MV-4-11 (cell line): Measurements from ENCODE around the gene CES4A.
"Not testable (repeated sequence)": the region's sequence is repeated elsewhere in the genome, so short reads cannot be mapped to it uniquely, and the experiment has no call there.

ENCODE experiments used
- DNase-seq: peaks from one replicate; lab custom pipeline; 2025; lab: John Stamatoyannopoulos, UW

CES4A gene

GRCh38 chr16:66991545-66992077 is 3.2 kb downstream of the CES4A start:
- no peak for DNase-seq

- DNase-seq = not testable (repeated sequence)
These were observed 5.2 kb downstream of the CES4A start for GRCh38 chr16:66993558-66993957.

DNA sequence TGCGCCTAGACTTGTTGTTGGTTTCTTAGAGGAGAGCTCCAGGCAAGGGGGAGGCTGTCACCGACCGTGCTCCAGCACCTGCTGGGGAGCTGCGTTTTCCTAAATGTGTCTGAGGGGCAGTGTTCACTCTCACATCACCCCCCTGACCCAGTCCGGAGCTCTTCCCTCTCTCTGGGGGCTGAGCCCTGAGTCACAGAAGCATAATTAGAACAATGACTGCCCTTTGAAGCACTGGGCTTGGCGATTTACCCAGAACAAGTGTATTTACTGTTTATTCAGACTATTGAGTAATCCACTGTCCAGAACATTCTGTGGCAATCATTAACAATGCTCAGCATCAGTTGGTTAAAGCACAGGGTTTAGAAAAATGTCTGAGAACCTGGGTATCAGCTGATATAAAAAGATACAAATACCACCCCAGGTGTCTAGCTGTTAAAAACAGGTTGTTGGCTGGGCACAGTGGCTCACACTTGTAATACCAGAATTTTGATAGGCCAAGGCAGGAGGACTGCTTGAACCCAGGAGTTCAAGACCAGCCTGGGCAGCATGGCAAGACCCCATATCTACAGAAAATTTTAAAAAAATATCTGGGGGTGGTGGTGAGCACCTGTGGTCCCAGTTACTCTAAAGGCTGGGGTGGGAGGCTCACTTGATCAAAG is 8.1 kb downstream of the CES4A start:
- DNase-seq = no peak

- DNase-seq = no peak
These were observed 8.6 kb downstream of the CES4A start for GRCh38 chr16:66996983-66997358.

DNA sequence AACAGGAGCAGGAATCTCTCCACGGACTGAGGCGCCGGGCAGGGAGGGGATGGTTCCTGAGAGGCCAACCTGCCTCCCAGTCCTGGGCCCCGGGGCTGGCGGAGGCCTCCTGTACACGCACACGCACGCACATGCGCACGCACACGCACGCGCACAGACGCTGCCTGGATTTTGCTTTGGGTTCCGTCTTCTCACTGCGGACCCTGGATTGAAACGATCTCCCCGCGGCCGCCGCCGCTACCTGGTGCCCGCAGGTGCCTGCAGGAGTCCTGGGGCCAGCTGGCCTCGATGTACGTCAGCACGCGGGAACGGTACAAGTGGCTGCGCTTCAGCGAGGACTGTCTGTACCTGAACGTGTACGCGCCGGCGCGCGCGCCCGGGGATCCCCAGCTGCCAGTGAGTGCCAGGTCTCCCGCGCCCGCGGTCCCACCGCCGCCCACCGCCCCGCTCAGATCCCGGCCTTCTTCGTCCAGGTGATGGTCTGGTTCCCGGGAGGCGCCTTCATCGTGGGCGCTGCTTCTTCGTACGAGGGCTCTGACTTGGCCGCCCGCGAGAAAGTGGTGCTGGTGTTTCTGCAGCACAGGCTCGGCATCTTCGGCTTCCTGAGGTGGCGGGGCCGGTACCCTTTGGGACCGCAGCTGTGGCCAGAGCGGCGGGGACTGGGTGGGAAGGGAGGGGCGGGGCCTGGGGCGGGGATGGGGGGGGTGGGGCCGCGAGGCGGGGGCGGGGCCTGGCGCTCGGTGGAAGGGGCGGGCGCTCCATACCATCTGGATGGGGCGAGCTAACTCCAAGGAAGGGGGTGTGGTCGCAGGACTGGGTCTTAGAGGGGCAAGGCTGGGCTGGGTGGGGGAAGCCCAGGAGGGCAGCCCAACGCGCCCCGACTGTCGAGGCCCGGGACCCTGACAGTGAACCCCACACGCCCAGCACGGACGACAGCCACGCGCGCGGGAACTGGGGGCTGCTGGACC is 12.3 kb downstream of the CES4A start:
- DNase-seq = no peak

GRCh38 chr16:67001726-67002125 is 13.3 kb downstream of the CES4A start:
- DNase-seq = no peak

GRCh38 chr16:67006930-67007658 is 18.7 kb downstream of the CES4A start:
- DNase-seq = peak; percentile 72

DNA sequence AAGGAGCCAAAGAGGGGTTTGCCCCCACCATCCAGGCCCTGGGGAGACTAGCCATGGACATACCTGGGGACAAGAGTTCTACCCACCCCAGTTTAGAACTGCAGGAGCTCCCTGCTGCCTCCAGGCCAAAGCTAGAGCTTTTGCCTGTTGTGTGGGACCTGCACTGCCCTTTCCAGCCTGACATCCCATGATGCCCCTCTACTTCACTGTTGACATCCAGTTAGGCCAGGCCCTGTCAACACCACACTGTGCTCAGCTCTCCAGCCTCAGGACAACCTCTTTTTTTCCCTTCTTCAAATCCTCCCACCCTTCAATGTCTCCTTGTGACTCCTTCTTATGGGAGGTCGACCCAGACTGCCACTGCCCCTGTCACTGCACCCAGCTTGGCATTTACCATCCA is 20.8 kb downstream of the CES4A start:
- DNase-seq = no peak

GRCh38 chr16:67011274-67011673 is 22.9 kb downstream of the CES4A start:
- DNase-seq = no peak

DNA sequence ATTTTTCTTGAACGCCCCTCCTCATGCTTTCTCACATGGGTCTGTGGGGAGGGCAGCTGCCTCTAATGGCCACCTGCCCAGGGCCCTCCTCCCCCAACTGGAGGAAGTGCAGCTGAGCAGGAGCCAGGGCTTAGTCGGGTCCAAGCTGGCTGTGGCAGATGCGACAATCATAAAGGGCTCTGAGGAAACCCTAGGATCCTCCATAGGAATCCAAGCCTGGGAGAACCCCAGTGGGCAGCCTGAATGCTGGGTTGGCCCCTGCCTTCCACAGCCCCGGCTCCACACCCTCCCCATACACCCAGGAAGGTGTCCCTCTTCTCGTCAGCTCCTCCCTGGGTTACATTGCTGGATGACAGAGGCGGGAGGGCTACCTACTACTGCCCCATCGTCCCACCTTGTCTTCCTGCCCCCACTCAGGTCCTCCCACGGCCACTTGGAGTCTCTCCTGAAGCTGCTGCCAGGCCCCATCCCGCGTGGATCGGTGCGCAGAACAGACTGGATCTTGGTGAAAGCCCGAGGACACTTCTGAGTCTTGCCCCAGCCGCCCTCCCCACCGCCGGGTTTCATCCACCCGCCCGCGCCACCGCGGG is 24.9 kb downstream of the CES4A start:
- no peak for DNase-seq

GRCh38 chr16:67013823-67014633 is 25.6 kb downstream of the CES4A start:
- DNase-seq = peak; percentile 19

DNA sequence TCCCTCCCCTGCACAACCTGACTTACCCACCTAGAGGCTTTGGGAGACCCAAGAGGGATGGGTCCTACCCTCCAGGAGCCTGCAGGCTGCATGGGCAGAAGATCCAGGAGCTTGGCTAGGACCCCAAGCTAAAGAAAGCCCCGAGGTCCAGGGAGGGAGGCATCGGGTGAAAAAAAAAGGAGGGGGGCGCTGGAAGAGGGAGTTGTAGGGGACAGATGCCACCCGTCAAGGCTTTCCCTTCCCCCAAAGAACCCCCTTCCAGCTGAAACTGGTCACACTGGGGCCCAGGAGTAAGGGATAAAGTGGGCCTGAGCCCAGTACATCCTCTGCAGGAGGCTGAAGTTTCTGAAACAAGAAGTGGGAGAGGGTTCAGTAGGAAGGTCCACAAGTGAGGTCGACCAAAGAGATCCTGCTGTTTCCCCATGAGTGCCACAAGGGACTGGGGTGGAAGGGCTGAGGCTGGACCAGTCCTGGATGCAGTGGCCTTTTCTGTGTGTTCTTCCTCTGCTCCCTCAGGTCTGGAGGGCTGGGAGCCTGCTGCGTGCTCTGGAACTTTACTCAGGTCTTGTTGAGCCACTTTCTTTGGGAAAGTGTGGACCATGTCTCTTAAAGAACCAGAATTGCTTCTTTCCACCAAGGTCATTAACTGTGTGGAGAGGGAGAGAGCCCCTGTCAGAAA is 26.4 kb downstream of the CES4A start:
- no peak for DNase-seq

DNA sequence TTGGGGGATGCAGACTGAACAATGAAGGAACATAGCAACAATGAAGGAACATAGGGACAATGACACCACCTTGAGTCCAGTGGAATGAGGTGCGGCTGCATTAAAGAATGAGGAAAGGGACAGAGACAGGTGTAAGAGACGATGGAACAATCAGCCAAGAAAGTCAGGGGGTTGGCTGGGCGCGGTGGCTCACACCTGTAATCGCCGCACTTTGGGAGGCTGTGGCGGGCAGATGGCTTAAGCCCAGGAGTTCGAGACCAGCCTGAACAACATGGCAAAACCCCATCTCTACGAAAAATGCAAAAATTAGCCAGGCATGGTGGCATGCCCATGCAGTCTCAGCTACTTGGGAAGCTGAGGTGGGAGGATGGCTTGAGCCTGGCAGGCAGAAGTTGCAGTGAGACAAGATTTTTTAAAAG is 26.9 kb downstream of the CES4A start:
- DNase-seq = no peak

GRCh38 chr16:67016143-67016542 is 27.8 kb downstream of the CES4A start:
- DNase-seq = peak; percentile 27

DNA sequence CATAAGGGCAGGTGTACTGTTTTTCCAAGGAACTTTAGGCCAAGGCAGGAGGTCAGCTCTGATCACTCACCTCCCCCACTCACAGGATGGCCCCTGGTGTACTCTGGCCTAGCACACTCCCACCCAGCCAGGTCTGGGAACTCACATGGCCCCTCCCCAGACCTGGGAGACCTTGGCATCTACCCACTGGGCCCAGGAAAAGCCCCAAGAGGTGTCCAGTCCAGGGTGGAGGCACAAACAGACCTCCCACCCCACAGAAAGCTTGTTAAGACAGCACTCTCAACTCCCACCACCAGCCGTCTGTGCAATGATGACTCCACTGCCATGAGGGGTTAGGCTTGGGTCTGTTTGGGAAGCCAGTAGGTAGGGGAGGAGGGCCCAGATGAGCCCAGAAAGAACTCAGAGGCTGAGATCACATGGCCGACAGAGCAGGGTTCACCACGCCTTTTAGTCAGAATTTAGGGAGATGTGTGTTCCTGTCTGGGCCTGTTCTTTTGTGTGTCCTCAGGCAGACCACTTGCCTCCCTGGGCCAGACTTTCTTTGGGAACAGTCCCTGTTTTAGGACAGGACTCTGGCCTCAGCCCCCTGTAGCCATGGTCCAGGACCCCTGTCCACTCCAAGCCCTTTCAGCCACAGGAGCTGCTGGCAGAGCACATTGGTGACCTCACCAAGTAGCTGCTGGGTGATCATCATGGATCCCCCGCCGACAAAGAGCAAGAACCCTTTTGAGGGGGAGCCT is 28.5 kb downstream of the CES4A start:
- no peak for DNase-seq

GRCh38 chr16:67017421-67017750 is 29.0 kb downstream of the CES4A start:
- no peak for DNase-seq

DNA sequence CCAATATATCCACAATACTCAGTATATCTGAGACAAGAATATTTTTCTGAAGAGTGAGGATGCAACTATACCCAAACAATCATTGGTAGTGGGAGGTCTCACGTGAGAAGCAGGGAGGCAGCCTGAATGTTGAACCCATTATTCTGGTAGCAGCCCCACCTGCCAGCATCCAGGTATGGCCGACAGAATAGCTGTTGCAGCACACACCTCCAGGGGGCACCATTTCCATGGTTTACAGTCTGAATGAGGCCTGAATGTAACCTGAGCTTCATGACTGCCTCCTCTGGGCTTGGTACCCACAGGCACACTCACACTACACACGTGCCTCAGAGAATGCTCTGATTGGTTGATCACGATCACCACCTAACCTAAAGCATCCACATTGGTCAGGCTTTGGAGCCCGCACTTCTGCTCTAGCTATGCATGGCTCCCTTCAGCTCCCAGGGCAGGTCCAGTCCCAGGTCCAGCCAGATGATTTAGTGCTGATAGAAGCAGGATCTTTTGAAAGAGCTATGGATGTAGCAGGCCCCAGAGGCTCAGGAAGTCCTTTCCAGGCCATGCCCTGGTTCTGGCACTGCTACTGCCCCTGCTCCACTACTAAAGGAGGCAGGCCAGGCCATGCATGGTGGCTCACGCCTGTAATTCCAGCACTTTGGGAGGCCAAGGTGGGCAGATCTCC is 29.6 kb downstream of the CES4A start:
- peak; percentile 77 for DNase-seq

GRCh38 chr16:67019171-67019570 is 30.8 kb downstream of the CES4A start:
- DNase-seq = no peak

DNA sequence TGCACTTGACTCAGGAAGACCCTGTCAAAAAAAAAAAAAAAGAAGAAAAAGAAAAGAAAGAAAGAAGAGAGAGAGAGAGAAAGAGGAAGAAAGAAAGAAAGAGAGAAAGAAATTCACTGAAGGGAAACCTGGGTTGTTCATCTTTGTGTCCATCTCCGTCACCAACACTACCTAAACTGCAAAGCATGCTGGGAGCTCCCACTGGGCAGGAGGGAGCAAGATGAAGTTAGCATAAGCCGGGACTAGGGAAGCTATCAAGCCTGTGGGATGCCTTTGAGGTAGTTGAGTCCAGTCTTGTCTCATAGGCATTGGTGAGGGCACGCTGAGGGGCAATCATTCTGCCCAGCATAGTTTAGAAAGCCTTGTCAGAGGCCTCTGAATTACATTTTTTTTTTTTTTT is 32.9 kb downstream of the CES4A start:
- DNase-seq = no peak
